K562 (cell line): ENCODE measurements around the gene BCAS1. TPM values are rescaled to one million over a fixed set of nuclear protein-coding genes. Genes with fewer than 3 reads are reported as not detected.
A peak's percentile ranks its signal among the peaks of the same experiment; 100 is the strongest.

Experiments used
- ATAC-seq: fragments of 200-7000 bp; cut with Tn5 transposase; 3 replicates; pipeline ENCODE4 v1.9.1; 2020; ENCODE audit warnings: moderate library complexity
- BruUV-seq: library from RNA; stranded (reverse); fragments of 400-500 nt; replicated peaks from 2 replicates; lab custom pipeline; 2021; lab: Mats Ljungman, UMichigan
- CTCF ChIA-PET: fragments of 300-600 bp; formaldehyde crosslinking; extraction: SDS; loops from one replicate; lab custom pipeline; 2021; ENCODE audit warnings: low intra/inter-chr PET ratio; lab: Yijun Ruan, JAX
- POLR2A ChIA-PET: fragments of 300-600, 350-650 bp; sonication (Branson Sonifier 250); formaldehyde crosslinking; extraction: SDS; loops from one replicate; lab custom pipeline; 2021; ENCODE audit warnings: antibody characterized with exemption, inconsistent platforms; lab: Yijun Ruan, JAX
- DNase-seq, 4 experiments: peaks; one replicate each; pipeline versions ENCODE4 v3.0.0 to v3.0.0-alpha.2; 2011 to 2018; ENCODE audit warnings: low spot score in 3 of 4, mixed read lengths in 3 of 4; ENCODE audit errors: extremely low read depth in 1 of 4
- FAIRE-seq: peaks from 2 replicates; lab custom pipeline; 2011; peaks lifted over from hg19 to GRCh38; lab: Jason Lieb, UNC
- H2AFZ ChIP-seq: 2 replicates; pipeline ENCODE4 v1.6.0; 2011; ENCODE audit warnings: low read depth, low read length, control low read depth, inconsistent platforms
- H3K27ac ChIP-seq: fragments of 200-600 bp; 3 replicates; pipeline ENCODE4 v1.8.0; 2011; ENCODE audit warnings: low read depth, mild to moderate bottlenecking, control low read depth, inconsistent platforms, low read length, moderate library complexity, mixed read lengths; ENCODE audit errors: extremely low read depth
- H3K27me3 ChIP-seq, 2 experiments: fragments of 300-600 bp in 1 of 2; 2 replicates in 1 of 2; 3 replicates in 1 of 2; pipeline versions ENCODE4 v1.6.0 to v1.8.0; 2011; ENCODE audit warnings: inconsistent platforms in 2 of 2, low read length in 2 of 2, mild to moderate bottlenecking in 1 of 2, mixed read lengths in 1 of 2, moderate library complexity in 1 of 2; ENCODE audit not compliant: control insufficient read depth in 2 of 2, insufficient read depth in 2 of 2
- H3K36me3 ChIP-seq: fragments of 300-600 bp; 3 replicates; pipeline ENCODE4 v1.8.0; 2011; ENCODE audit warnings: mild to moderate bottlenecking, low read length, inconsistent platforms; ENCODE audit not compliant: control insufficient read depth, insufficient read depth
- H3K4me1 ChIP-seq, 2 experiments: fragments of 200-600 bp in 1 of 2; replicated peaks in 1 of 2; 2 replicates in 1 of 2; 3 replicates in 1 of 2; pipeline versions ENCODE4 v1.5.1 to v1.8.0; 2011; ENCODE audit warnings: inconsistent platforms in 2 of 2, low read length in 2 of 2, mild to moderate bottlenecking in 1 of 2, mixed read lengths in 1 of 2, moderate library complexity in 1 of 2; ENCODE audit not compliant: control insufficient read depth in 2 of 2, insufficient read depth in 2 of 2
- H3K4me2 ChIP-seq: 2 replicates; pipeline ENCODE4 v1.6.1; 2011; ENCODE audit warnings: low read length, control low read depth, inconsistent platforms, mixed read lengths; ENCODE audit not compliant: insufficient read depth
- H3K4me3 ChIP-seq: fragments of 200-600 bp; sonication (generic), shearing (Covaris generic); 2 replicates; pipeline ENCODE4 v1.5.1; 2016; ENCODE audit warnings: control low read depth, inconsistent platforms
- H3K79me2 ChIP-seq: fragments of 200-600 bp; 3 replicates; pipeline ENCODE4 v1.8.0; 2011; ENCODE audit warnings: low read length, inconsistent platforms; ENCODE audit not compliant: control insufficient read depth, insufficient read depth
- H3K9ac ChIP-seq, 2 experiments: 2 replicates each; pipeline versions ENCODE4 v1.6.0 to v1.6.1; 2011; ENCODE audit warnings: low read depth in 2 of 2, low read length in 2 of 2, control low read depth in 1 of 2, inconsistent platforms in 1 of 2, mild to moderate bottlenecking in 1 of 2, mixed read lengths in 1 of 2; ENCODE audit not compliant: insufficient read depth in 1 of 2
- H3K9me1 ChIP-seq: one replicate; pipeline ENCODE4 v1.6.0; 2011; ENCODE audit warnings: inconsistent platforms, mild to moderate bottlenecking, low read length, moderate library complexity; ENCODE audit not compliant: control insufficient read depth, insufficient read depth
- H3K9me3 ChIP-seq: replicated peaks from 2 replicates; pipeline ENCODE4 v1.5.1; 2011; ENCODE audit warnings: low read depth, low read length, inconsistent platforms; ENCODE audit not compliant: control insufficient read depth, insufficient read depth
- H4K20me1 ChIP-seq: replicated peaks from 2 replicates; pipeline ENCODE4 v1.6.1; 2011; ENCODE audit warnings: low read length, inconsistent platforms, mixed read lengths; ENCODE audit not compliant: control insufficient read depth, insufficient read depth
- ARID1B ChIP-seq: fragments of 450-650 bp; IDR thresholded peaks from 2 replicates; pipeline ENCODE4 v1.6.1; 2016; ENCODE audit warnings: antibody characterized with exemption, mild to moderate bottlenecking, inconsistent platforms
- ELK1 ChIP-seq: sonication (generic); formaldehyde crosslinking; IDR thresholded peaks from 2 replicates; pipeline ENCODE4 v1.8.1; 2022; ENCODE audit warnings: missing genetic modification reagents
- NEUROD1 ChIP-seq: fragments of 150-350 bp; IDR thresholded peaks from 2 replicates; pipeline ENCODE4 v1.6.1; 2014; ENCODE audit warnings: borderline replicate concordance, low read length, low read depth; ENCODE audit not compliant: partially characterized antibody
- ZBTB11 ChIP-seq, 3 experiments: fragments of 200-800 bp in 1 of 3; fragments of 250-450 bp in 1 of 3; fragments of 450-650 bp in 1 of 3; sonication (Bioruptor Pico) in 1 of 3; sonication (Bioruptor generic) in 1 of 3; formaldehyde crosslinking in 1 of 3; IDR thresholded peaks; 2 replicates each; pipeline versions ENCODE4 v1.6.1 to v1.8.0; 2016 to 2022; ENCODE audit warnings: mild to moderate bottlenecking in 2 of 3, missing genetic modification characterization in 2 of 3, missing compliant biosample characterization in 1 of 3, moderate library complexity in 1 of 3
- ZMIZ1 ChIP-seq, 2 experiments: fragments of 150-350 bp in 1 of 2; IDR thresholded peaks; 2 replicates each; pipeline ENCODE4 v1.6.1; 2012 to 2016; ENCODE audit warnings: low read depth in 2 of 2, low read length in 2 of 2, mild to moderate bottlenecking in 1 of 2, moderate library complexity in 1 of 2
- ZNF77 ChIP-seq: fragments of 250-450 bp; sonication (Bioruptor Pico); IDR thresholded peaks from 2 replicates; pipeline ENCODE4 v1.5.0; 2020
- ZNF785 ChIP-seq: fragments of 250-450 bp; sonication (Bioruptor Pico); IDR thresholded peaks from 2 replicates; pipeline ENCODE4 v1.4.0; 2020; ENCODE audit warnings: mild to moderate bottlenecking
- WGBS: fragments of 100-300 bp; shearing (Covaris generic); methylation state at CpG from one replicate; pipeline ENCODE4 v1.1.6; 2016; ENCODE audit warnings: low coverage, mixed read lengths; ENCODE audit not compliant: insufficient coverage; ENCODE audit errors: missing lambda C conversion rate; 5-methylcytosine and 5-hydroxymethylcytosine counted together
- in situ Hi-C: fragments of 300-500 bp; cut with MboI; formaldehyde crosslinking; loops from 4 replicates; pipeline ENCODE4 v1.15.0; 2018; ENCODE audit warnings: inconsistent platforms, mixed read lengths
- intact Hi-C: fragments of 100-400 bp; cut with micrococcal nuclease; formaldehyde crosslinking; loops from 2 replicates; pipeline ENCODE4 v1.14.2; 2022
- polyA plus RNA-seq, 8 experiments: library from polyadenylated mRNA; depleted of rRNA in 4 of 8; stranded (reverse) in 5 of 8; unstranded in 3 of 8; fragments of >200 nt; fragmentation: Nextera tagmentation in 2 of 8; fragmentation: Illumina TruSeq in 1 of 8; extraction: Ambion mirVana in 2 of 8; extraction: Trizol in 1 of 8; gene quantifications; 2 replicates each; pipeline versions ENCODE4 v1.2.1 to v1.2.3, GENCODE V29; 2011 to 2014; ENCODE audit warnings: inconsistent platforms in 1 of 8, missing spikeins in 1 of 8
- total RNA-seq, 7 experiments: library from RNA; depleted of rRNA in 6 of 7; stranded (reverse); fragments of >200 nt in 6 of 7; fragmentation: Illumina TruSeq in 2 of 7; extraction: Trizol in 2 of 7; gene quantifications; 2 replicates each; pipeline versions ENCODE4 v1.2.1 to v1.2.3, GENCODE V29; 2011 to 2021; ENCODE audit warnings: low replicate concordance in 1 of 7

Gene BCAS1
- total and polyA plus RNA-seq, 9 of the 15 experiments (the other 6 are each of a cell fraction or from before 2014, with no cell fraction given), result 0.18 to 2.3 (median 0.93) TPM

- Histone ChIP-seq H3K79me2 (no peaks in the 10 kb centered on the region), H3K36me3 (no peaks in the 10 kb centered on the region), H3K4me3 (no peak overlapping the region), H2AFZ (no peak overlapping the region), H3K9me1 (no peaks in the 10 kb centered on the region), H3K4me2 (no peak overlapping the region), H3K9me3 (no peaks in the 10 kb centered on the region), H3K27me3 (peaks cover 2 to 11% of the 10 kb centered on the region in 2 experiments; a peak in 3 of 5 replicates), H3K4me1 (no peaks in the 10 kb centered on the region; a peak in 1 of 5 replicates), H3K27ac (no peak overlapping the region), H4K20me1 (no peaks in the 10 kb centered on the region), H3K9ac (no peak overlapping the region)
- TF ChIP-seq NEUROD1, result no peak
- TF ChIP-seq ELK1 (CRISPR knock-in tag), result no peak
- TF ChIP-seq ZNF77 (CRISPR knock-in tag), result no peak
- TF ChIP-seq ARID1B, result no peak
- no peak for TF ChIP-seq ZNF785
- TF ChIP-seq ZMIZ1 (IDR thresholded peaks at IDR 0.05; ENCODE audit: low read depth in 2 of 2, low read length in 2 of 2), result no peak
- peak in 1 of 3 experiments; percentile 75; a peak in 2 of 6 replicates for TF ChIP-seq ZBTB11 (CRISPR knock-in tag; IDR thresholded peaks at IDR 0.05)
- no TSS peak for BruUV-seq
- intact Hi-C loops (no loop called here), in situ Hi-C loops (no loop called here)
- WGBS, result 21% methylated on average over 3 of the region's 3 CpGs
- FAIRE-seq (no peak), DNase-seq (no peak), ATAC-seq (no peak)
- ChIA-PET POLR2A (no interaction called here), CTCF (no interaction called here)
Observed at GRCh38 chr20:54079652-54080051, 9.3 kb upstream of the BCAS1 start.
